ENCODE results near the gene PDE1C.
A peak's percentile ranks its signal among the peaks of the same experiment; 100 is the strongest.

PDE1C gene

GRCh38 chr7:31955021-31955420 lies 115.2 kb downstream of the PDE1C start:
- DNase-seq (ENCODE audit: low read depth, low spot score), result no peak
- no peak overlapping the region for H3K4me3 ChIP-seq (ENCODE audit: low read depth, low read length)
- in situ Hi-C loops (cut with HindIII; ENCODE audit: low sequenced_read_pairs), result no loop called here
- no peak for TF ChIP-seq CTCF (IDR thresholded peaks at IDR 0.05; ENCODE audit: low read depth, low read length)

DNA sequence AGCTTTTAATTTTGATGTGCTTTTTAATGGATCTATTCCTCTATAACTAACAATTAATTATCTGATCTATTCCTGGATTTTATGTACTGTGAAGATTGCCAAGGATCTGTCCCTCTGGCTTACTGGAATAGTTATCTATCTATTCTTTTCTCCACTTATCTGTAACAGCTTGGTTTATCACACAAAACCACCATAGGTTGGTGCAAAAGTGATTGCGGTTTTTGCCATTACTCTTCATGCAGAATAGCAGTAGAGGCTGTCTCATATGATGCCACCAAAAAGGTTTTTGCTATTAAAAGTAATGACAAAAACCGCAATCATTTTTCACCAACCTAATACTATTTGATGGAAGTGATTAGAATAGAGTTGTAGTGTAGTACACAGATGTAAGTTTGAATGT lies 115.7 kb downstream of the PDE1C start:
- DNase-seq (ENCODE audit: low read depth, low spot score), result no peak
- no peak for TF ChIP-seq CTCF (IDR thresholded peaks at IDR 0.05; ENCODE audit: low read depth, low read length)
- in situ Hi-C loops (cut with HindIII; ENCODE audit: low sequenced_read_pairs), result no loop called here
- H3K4me3 ChIP-seq (ENCODE audit: low read depth, low read length), result no peak overlapping the region

GRCh38 chr7:31953432-31953831 lies 116.8 kb downstream of the PDE1C start:
- DNase-seq (ENCODE audit: low read depth, low spot score), result no peak
- in situ Hi-C loops (cut with HindIII; ENCODE audit: low sequenced_read_pairs), result no loop called here
- no peak overlapping the region for H3K4me3 ChIP-seq (ENCODE audit: low read depth, low read length)
- TF ChIP-seq CTCF (IDR thresholded peaks at IDR 0.05; ENCODE audit: low read depth, low read length), result no peak

DNA sequence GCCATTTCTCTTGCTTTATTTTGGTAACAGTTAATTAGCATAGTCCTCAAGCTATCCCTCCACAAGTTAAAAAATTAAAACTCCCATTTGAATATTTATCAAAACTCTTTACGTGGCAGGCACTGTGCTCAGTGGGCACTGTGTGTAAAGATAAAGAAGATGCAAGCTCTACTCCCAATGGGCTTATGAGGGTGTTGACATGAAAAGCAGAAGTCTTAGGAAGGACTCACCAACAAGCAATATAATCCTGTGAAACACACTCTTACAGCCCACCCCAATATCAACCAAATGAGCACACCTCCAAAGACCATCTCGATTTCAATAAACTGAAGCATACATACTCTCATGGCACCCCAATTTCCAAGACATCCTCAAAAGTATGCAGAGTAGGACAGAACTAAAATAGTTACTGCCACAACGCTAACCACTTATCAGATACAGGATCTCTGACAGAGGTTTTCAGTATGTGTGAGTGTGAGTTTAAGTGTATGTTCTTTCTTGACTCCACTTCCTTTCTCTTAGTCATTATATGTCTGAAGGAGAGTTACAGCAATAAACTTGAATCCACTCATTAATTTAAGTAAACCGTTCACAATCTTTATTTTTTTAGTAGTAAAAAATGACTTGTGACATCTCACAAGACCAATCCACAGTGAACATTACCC lies 120.0 kb downstream of the PDE1C start:
- no peak for TF ChIP-seq CTCF (IDR thresholded peaks at IDR 0.05; ENCODE audit: low read depth, low read length)
- in situ Hi-C loops (cut with HindIII; ENCODE audit: low sequenced_read_pairs), result no loop called here

DNA sequence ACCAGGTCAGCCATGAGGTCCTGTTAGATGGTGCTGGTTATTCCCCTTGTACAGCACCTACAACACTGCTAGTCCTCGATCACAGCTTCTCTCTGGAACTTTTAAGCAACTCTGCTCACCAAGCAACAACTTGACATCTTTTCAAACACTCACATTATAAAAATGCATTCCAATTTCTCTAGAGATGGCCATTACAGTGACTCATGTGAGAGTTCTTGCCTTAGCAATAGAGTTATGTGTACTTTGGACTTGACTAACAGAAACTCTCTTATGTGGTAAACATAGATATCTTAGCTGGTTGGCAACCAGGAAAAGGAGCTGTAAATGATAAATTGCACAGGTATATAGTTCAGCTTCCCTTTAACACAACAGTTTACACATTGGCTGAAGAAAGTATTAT lies 122.2 kb downstream of the PDE1C start:
- DNase-seq (ENCODE audit: low read depth, low spot score), result peak; percentile 93
- TF ChIP-seq CTCF (IDR thresholded peaks at IDR 0.05; ENCODE audit: low read depth, low read length), result no peak
- H3K4me3 ChIP-seq (ENCODE audit: low read depth, low read length), result no peak overlapping the region
- in situ Hi-C loops (cut with HindIII; ENCODE audit: low sequenced_read_pairs), result no loop called here

More for the DNA sequence above, 120.0 kb downstream of the PDE1C start:
- H3K4me3 ChIP-seq (ENCODE audit: low read depth, low read length), result no peak overlapping the region
- DNase-seq (ENCODE audit: low read depth, low spot score), result peak; percentile 54

GRCh38 chr7:31940167-31940566 lies 130.0 kb downstream of the PDE1C start:
- DNase-seq (ENCODE audit: low read depth, low spot score), result no peak
- in situ Hi-C loops (cut with HindIII; ENCODE audit: low sequenced_read_pairs), result no loop called here
- H3K4me3 ChIP-seq (ENCODE audit: low read depth, low read length), result no peak overlapping the region
- no peak for TF ChIP-seq CTCF (IDR thresholded peaks at IDR 0.05; ENCODE audit: low read depth, low read length)

Data from astrocyte of the spinal cord (primary cell).